ENCODE data around the gene WWP2.

DNA sequence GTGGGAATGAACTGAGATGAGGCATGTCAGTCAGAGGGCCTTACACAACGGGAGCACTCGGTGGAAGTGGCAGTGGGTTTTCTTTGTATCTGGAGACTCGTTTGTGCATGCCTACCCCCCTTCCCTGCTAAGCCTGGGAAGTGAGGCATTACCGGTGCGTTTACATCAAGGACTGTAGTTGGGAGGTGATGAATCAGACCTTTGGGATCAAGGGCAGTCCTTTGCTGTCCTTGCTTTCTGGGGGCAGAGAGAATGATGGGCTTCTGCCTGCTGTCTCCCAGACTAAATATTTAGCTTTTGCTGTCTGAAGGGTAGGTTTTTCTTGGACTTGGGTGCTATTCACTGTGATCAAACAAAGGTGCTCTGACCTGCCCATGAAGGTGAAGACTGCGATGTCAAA is 83.0 kb downstream of the WWP2 start:
- TF ChIP-seq ZNF248 (tag by site-specific recombination; IDR thresholded peaks at IDR 0.05) (no peak), ZFP37 (tag by site-specific recombination; IDR thresholded peaks at IDR 0.05) (no peak), ZBTB21 (tag by site-specific recombination; IDR thresholded peaks at IDR 0.05) (no peak), ZNF521 (tag by site-specific recombination; IDR thresholded peaks at IDR 0.05) (no peak), TRIM28 (IDR thresholded peaks at IDR 0.05; ENCODE audit: borderline replicate concordance, low read length) (no peak), KLF10 (tag by site-specific recombination; IDR thresholded peaks at IDR 0.05) (no peak)

Data from HEK293 (cell line).